Mesodermal cell (in vitro differentiated cells): Measurements from ENCODE around the gene CELF3.
"Not testable (repeated sequence)": the region's sequence is repeated elsewhere in the genome, so short reads cannot be mapped to it uniquely, and the experiment has no call there.

ENCODE experiments used
- H3K27ac ChIP-seq: 2 replicates; pipeline ENCODE4 v1.7.0; 2013; ENCODE audit warnings: mild to moderate bottlenecking, low read depth, low read length, moderate library complexity; ENCODE audit not compliant: severe bottlenecking
- H3K36me3 ChIP-seq: 2 replicates; pipeline ENCODE4 v1.7.1; 2013; ENCODE audit warnings: mild to moderate bottlenecking, low read length, moderate library complexity; ENCODE audit not compliant: control insufficient read depth, insufficient read depth
- H3K4me1 ChIP-seq: one replicate; pipeline ENCODE4 v1.7.1; 2013; ENCODE audit warnings: mild to moderate bottlenecking, low read length; ENCODE audit not compliant: insufficient read depth, control insufficient read depth, poor library complexity, severe bottlenecking
- H3K4me3 ChIP-seq: 2 replicates; pipeline ENCODE4 v1.7.0; 2013; ENCODE audit warnings: low read length, control low read depth, mild to moderate bottlenecking; ENCODE audit not compliant: insufficient read depth, poor library complexity, severe bottlenecking; ENCODE audit errors: extremely low read depth
- H3K9me3 ChIP-seq: 2 replicates; pipeline ENCODE4 v1.7.1; 2013; ENCODE audit warnings: mild to moderate bottlenecking, low read length, moderate library complexity; ENCODE audit not compliant: control insufficient read depth
- WGBS, 2 experiments: methylation state at CpG; one replicate each; pipeline ENCODE4 v1.1.5; 2013; ENCODE audit warnings: missing lambda C conversion rate in 2 of 2; ENCODE audit not compliant: insufficient coverage in 2 of 2; 5-methylcytosine and 5-hydroxymethylcytosine counted together

CELF3 gene

DNA sequence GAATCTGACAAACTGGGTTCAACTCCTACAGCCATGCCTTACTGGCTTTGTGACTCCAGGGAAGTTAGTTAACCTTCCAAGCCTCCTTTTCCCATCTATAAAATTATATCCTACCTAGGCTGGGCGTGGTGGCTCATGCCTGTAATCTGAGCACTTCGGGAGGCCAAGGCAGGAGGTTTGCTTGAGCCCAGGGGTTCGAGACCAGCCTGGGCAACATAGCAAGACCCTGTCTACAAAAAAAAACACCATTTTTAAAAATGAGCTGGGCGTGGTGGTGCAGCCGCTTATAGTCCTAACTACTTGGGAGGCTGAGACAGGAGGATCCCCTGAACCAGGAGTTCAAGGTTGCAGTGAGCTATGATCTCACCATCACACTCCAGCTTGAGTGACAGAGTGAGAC lies 15.1 kb downstream of the CELF3 start:
- H3K9me3 ChIP-seq = no peaks in the 10 kb centered on the region
- WGBS, 2 experiments = 88 to 100% methylated on average over 2 to 3 of the region's 5 CpGs
- H3K27ac ChIP-seq = no peak overlapping the region
- H3K4me3 ChIP-seq = no peak overlapping the region
- H3K4me1 ChIP-seq = no peaks in the 10 kb centered on the region
- peaks cover 46% of the 10 kb centered on the region for H3K36me3 ChIP-seq

DNA sequence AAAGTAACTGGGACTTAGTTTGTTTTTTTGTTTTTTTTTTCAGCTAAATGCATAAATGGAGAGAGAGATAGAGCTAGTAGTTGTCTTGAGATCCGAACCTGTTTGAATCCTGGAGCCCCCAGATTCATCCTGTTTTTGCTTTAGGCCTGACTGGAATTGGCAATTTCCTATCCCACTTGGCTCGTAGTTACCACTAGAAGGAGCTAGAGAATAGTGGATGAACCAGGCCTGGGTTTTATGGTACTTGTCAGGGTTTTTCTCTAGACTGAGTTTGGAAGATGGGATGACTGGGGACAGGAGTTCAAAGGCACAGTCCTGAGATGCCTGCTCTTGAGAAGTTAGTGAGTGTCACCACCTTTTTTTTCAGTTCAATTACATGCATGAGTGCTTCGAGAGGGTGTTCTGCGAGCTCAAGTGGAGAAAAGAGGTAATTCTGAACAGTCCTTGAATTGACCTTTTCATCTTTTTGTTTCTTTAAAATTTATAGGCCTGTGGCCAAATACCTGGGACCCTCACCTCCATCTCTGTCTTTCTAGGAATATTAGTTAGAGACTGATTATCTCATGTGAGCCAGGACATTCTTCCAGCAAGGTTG lies 23.4 kb downstream of the CELF3 start:
- peaks cover 55% of the 10 kb centered on the region for H3K36me3 ChIP-seq
- 76 to 89% methylated on average over 3 of the region's 4 CpGs for WGBS, 2 experiments
- H3K27ac ChIP-seq = no peak overlapping the region
- H3K4me1 ChIP-seq = no peaks in the 10 kb centered on the region
- no peak overlapping the region for H3K4me3 ChIP-seq
- no peaks in the 10 kb centered on the region for H3K9me3 ChIP-seq

DNA sequence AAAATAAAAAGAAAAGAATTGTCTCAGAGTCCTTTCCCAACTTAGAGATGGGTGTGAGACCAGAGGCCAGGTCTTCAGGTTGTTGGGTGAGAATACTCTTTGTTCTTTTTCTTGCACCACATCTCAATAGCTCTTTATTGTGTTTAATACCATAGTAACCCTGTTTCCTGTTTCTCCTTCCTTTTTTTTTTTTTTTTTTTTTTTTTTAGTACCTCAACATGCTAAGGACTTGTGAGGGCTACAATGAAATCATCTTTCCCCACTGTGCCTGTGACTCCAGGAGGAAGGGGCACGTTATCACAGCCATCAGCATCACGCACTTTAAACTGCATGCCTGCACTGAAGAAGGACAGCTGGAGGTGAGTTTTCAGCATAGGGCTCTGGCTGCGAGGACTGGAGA lies 24.4 kb downstream of the CELF3 start:
- peaks cover 50% of the 10 kb centered on the region for H3K36me3 ChIP-seq
- 100% methylated on average over 2 to 3 of the region's 3 CpGs for WGBS, 2 experiments
- H3K4me3 ChIP-seq = no peak overlapping the region
- no peaks in the 10 kb centered on the region for H3K4me1 ChIP-seq
- no peaks in the 10 kb centered on the region for H3K9me3 ChIP-seq
- H3K27ac ChIP-seq = no peak overlapping the region

DNA sequence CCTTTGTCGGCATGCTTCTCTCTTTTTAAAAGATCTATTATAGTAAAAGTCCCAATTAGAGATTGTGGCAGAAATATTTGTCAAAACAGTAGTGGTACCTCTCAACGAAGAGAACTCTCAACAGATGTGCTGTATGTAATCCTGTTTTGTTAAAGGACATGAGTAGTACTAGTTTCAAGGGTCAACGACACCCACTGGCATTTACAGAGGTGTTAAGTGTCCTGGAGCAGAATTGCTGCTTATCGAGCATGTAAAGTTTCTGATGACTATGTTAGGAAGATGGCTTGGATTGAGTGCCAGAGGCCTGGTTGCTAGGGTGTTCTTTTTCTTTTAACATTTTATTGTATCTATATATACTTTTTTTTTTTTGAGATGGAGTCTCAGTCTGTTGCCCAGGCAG lies 27.1 kb downstream of the CELF3 start:
- no peak overlapping the region for H3K27ac ChIP-seq
- H3K36me3 ChIP-seq = peaks cover 43% of the 10 kb centered on the region
- H3K4me1 ChIP-seq = no peaks in the 10 kb centered on the region
- whole genome bisulfite sequencing, 2 experiments = 94 to 100% methylated on average over 2 to 3 of the region's 4 CpGs
- no peak overlapping the region for H3K4me3 ChIP-seq
- H3K9me3 ChIP-seq = no peaks in the 10 kb centered on the region

DNA sequence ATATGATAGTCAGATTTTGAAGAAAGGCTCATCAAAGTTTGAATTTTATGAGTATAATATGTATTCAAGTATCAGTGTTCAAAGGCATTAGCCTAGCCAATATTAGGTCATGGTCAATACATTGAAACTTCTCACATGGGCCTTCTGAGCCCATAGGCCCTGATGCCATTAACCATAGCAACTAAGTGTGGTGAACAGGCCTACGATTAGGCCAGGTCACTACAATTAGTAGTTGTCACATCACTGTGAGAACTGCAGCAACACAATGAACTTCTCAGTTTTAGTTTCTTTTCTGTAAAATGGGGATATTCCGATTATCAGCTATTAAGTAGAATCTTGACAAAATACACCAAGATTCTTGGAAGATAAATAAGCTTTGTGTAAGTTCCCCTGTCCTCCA lies 30.0 kb downstream of the CELF3 start:
- H3K4me3 ChIP-seq = no peak overlapping the region
- no peak overlapping the region for H3K27ac ChIP-seq
- peaks cover 30% of the 10 kb centered on the region for H3K36me3 ChIP-seq
- no peaks in the 10 kb centered on the region for H3K4me1 ChIP-seq
- H3K9me3 ChIP-seq = no peaks in the 10 kb centered on the region
- no CpG with 5 or more reads among the region's 2 CpGs for WGBS, 2 experiments

DNA sequence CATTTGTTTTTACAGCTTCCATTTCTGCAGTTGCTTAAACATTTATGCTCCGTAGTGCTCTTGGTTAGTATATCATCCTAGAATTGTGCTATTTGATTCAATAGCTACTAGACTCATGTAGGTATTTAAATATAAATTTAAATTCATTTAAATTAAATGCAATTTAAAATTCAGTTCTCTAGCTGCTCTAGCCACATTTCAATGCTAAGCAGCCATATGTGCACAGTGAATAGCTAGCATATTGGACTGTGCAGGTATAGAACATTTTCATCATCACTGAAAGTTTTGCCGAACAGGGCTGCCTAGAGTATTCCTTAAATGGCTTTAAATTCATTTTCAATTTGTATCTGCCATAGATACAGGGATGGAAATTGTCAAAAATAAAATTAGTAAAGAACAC lies 32.5 kb downstream of the CELF3 start:
- no CpG with 5 or more reads among the region's 2 CpGs for WGBS, 2 experiments
- Histone ChIP-seq H3K36me3 (peaks cover 30% of the 10 kb centered on the region), H3K9me3 (no peaks in the 10 kb centered on the region), H3K27ac (no peak overlapping the region), H3K4me1 (peaks cover 9% of the 10 kb centered on the region), H3K4me3 (no peak overlapping the region)

DNA sequence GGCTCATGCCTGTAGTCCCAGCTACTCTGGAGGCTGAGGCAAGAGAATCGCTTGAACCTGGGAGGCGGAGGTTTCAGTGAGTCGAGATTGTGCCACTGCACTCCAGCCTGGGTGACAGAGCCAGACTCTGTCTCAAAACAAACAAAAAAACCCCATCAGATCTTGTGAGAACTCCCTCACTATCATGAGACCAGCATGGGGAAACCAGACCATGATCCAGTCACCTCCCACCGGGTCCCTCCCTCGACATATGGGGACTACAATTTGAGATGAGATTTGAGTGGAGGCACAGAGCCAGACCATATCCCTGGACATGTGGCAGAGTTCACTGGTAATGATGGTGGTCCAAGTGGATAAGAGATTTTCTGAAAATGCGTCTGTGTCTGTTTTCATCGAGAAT lies 33.7 kb downstream of the CELF3 start:
- 78 to 91% methylated on average over 4 to 5 of the region's 7 CpGs for WGBS, 2 experiments
- H3K27ac ChIP-seq = not testable (repeated sequence)

DNA sequence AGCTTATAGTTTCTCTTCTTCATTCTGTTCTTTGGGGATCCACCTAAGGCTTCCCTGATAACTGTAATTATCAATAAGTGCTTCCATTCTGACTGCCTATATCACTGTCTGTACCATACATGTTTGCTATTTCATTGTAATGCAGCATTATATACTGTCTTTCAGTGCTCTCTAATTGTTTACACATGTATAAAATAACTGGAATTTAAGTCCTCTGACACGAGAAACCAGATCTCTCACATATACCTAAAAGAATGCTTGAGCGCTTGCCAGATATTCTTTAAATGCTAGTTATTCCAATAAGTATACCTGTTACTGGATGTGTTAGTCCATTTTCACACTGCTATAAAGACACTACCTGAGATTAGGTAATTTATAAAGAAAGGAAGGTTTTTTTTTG lies 34.7 kb downstream of the CELF3 start:
- peaks cover 9% of the 10 kb centered on the region for H3K4me1 ChIP-seq
- no CpG with 5 or more reads among the region's 2 CpGs for WGBS, 2 experiments
- peaks cover 27% of the 10 kb centered on the region for H3K36me3 ChIP-seq
- no peak overlapping the region for H3K27ac ChIP-seq
- no peak overlapping the region for H3K4me3 ChIP-seq
- H3K9me3 ChIP-seq = no peaks in the 10 kb centered on the region

More for the DNA sequence above, 33.7 kb downstream of the CELF3 start:
- not testable (repeated sequence) for H3K9me3 ChIP-seq, H3K4me3 ChIP-seq, H3K4me1 ChIP-seq
- H3K36me3 ChIP-seq = peaks cover 33% of the 10 kb centered on the region

DNA sequence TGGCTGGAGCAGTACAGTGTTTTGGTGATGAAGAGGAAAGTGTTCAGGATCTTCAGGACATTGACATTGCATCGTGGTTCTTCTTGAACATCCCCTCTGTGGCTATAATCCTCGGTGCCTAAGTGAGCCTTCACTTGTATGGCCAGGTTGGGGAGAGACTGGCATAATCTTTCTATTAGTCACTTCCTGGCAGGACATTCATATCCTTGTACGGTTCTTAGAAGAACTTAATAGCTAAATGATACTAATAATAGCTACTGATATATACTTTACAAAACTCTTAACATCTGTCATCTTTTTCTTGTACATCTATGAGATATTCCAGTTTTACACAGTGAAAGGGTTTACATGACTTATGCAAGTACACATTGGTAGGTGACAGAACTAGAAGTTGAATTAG lies 35.8 kb downstream of the CELF3 start:
- Histone ChIP-seq H3K4me3 (no peak overlapping the region), H3K36me3 (peaks cover 26% of the 10 kb centered on the region), H3K27ac (peak overlapping the region; percentile 11), H3K9me3 (no peaks in the 10 kb centered on the region), H3K4me1 (peaks cover 9% of the 10 kb centered on the region)
- WGBS, 2 experiments = 79 to 100% methylated on average over 1 to 2 of the region's 3 CpGs

DNA sequence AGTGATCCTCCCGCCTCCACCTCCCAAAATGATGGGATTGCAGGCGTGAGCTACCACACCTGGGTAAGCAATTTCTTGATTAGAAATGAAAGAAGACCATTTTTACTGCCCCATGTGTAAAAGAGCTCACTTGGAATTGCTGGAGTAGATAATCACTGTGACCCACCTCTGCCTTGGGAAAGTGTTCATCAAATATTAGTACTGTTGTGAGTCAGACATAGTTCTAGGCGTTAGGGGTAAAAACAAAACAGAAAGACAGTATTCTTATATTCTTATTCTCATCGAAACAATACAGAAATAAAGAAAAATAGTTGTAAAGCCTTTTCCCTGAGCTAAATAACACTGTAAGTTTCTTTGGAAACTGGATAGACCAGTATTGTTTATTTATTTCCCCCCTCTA lies 36.2 kb downstream of the CELF3 start:
- Histone ChIP-seq H3K4me3 (no peak overlapping the region), H3K36me3 (peaks cover 22% of the 10 kb centered on the region), H3K9me3 (no peaks in the 10 kb centered on the region), H3K27ac (peak overlapping the region; percentile 11), H3K4me1 (peaks cover 9% of the 10 kb centered on the region)
- 100% methylated on average over 1 of the region's 4 CpGs; no CpG with 5 or more reads in 1 of the 2 experiments for WGBS, 2 experiments

DNA sequence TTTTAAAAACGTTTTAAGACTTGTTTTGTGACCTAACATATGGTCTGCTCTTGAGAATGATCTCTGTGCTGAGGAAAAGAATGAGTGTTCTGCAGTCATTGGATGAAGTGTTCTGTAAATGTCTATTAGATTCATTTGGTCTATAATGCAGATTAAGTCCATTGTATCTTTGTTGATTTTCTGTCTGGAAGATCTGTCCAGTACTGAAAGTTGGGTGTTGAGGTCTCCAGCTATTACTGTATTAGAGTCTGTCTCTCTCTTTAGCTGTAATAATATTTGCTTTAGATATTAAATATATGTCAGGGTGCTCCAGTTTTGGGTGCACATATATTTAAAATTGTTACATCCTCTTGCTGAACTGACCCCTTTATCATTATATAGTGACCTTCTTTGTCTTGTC lies 43.2 kb downstream of the CELF3 start:
- WGBS, 2 experiments = 71% methylated on average over 1 of the region's 1 CpG; no CpG with 5 or more reads in 1 of the 2 experiments
- Histone ChIP-seq H3K36me3 (peaks cover 36% of the 10 kb centered on the region), H3K9me3 (peaks cover 4% of the 10 kb centered on the region), H3K27ac (no peak overlapping the region), H3K4me3 (no peak overlapping the region), H3K4me1 (no peaks in the 10 kb centered on the region)
